HepG2 (cell line): ENCODE measurements around the gene ITCH. TPM values are rescaled to one million over a fixed set of nuclear protein-coding genes. Genes with fewer than 3 reads are reported as not detected.

Experiments used
- CREB1 ChIP-seq, 2 experiments: fragments of 450-650 bp in 1 of 2; IDR thresholded peaks; 2 replicates each; pipeline ENCODE4 v1.6.1; 2016 to 2017; ENCODE audit warnings: control low read depth in 1 of 2, mild to moderate bottlenecking in 1 of 2, missing compliant biosample characterization in 1 of 2, missing genetic modification characterization in 1 of 2
- GABPB1 ChIP-seq: IDR thresholded peaks from 2 replicates; pipeline ENCODE4 v1.6.1; 2016; ENCODE audit warnings: mild to moderate bottlenecking, missing genetic modification reagents, moderate library complexity, missing compliant biosample characterization
- HDAC2 ChIP-seq: sonication (generic); formaldehyde crosslinking; IDR thresholded peaks from 2 replicates; pipeline ENCODE4 v1.4.0; 2020; ENCODE audit warnings: missing genetic modification reagents
- KIAA2018 ChIP-seq: sonication (generic); formaldehyde crosslinking; IDR thresholded peaks from 2 replicates; pipeline ENCODE4 v1.5.0; 2020; ENCODE audit warnings: mild to moderate bottlenecking, missing genetic modification reagents, borderline replicate concordance
- MIXL1 ChIP-seq: IDR thresholded peaks from 2 replicates; pipeline ENCODE4 v1.6.1; 2016
- PAX8 ChIP-seq: sonication (generic); formaldehyde crosslinking; IDR thresholded peaks from 2 replicates; pipeline ENCODE4 v1.8.0; 2022; ENCODE audit warnings: mild to moderate bottlenecking, missing genetic modification reagents, borderline replicate concordance
- PHF8 ChIP-seq: sonication (generic); formaldehyde crosslinking; IDR thresholded peaks from 2 replicates; pipeline ENCODE4 v1.5.0; 2020; ENCODE audit warnings: missing genetic modification reagents
- PITX1 ChIP-seq: sonication (generic); formaldehyde crosslinking; IDR thresholded peaks from 2 replicates; pipeline ENCODE4 v1.5.1; 2020; ENCODE audit warnings: mild to moderate bottlenecking, missing genetic modification reagents
- POLR2AphosphoS2 ChIP-seq: IDR thresholded peaks from 2 replicates; pipeline ENCODE4 v1.6.1; 2011; ENCODE audit warnings: low read depth, low read length, improper control_type of control experiment
- REPIN1 ChIP-seq: sonication (generic); formaldehyde crosslinking; IDR thresholded peaks from 2 replicates; pipeline ENCODE4 v1.8.0; 2022; ENCODE audit warnings: missing genetic modification reagents, low read depth, mild to moderate bottlenecking, borderline replicate concordance
- RXRB ChIP-seq: IDR thresholded peaks from 2 replicates; pipeline ENCODE4 v1.6.1; 2016; ENCODE audit warnings: borderline replicate concordance, missing genetic modification reagents, missing compliant biosample characterization
- SMC3 ChIP-seq: IDR thresholded peaks from 2 replicates; pipeline ENCODE4 v1.6.1; 2011; ENCODE audit warnings: low read length, improper control_type of control experiment
- ZBTB10 ChIP-seq: sonication (generic); formaldehyde crosslinking; IDR thresholded peaks from 2 replicates; pipeline ENCODE4 v1.4.0; 2020; ENCODE audit warnings: missing genetic modification reagents, borderline replicate concordance
- ZFP91 ChIP-seq: sonication (generic); formaldehyde crosslinking; IDR thresholded peaks from 2 replicates; pipeline ENCODE4 v1.9.0; 2022; ENCODE audit warnings: missing genetic modification reagents, mild to moderate bottlenecking, borderline replicate concordance
- ZNF205 ChIP-seq: IDR thresholded peaks from 2 replicates; pipeline ENCODE4 v1.6.1; 2018; ENCODE audit warnings: missing biosample characterization, missing genetic modification reagents
- ZNF274 ChIP-seq: sonication (generic); formaldehyde crosslinking; IDR thresholded peaks from 2 replicates; pipeline ENCODE4 v1.5.1; 2020; ENCODE audit warnings: mild to moderate bottlenecking, missing genetic modification reagents
- ZNF44 ChIP-seq: sonication (generic); formaldehyde crosslinking; IDR thresholded peaks from 2 replicates; pipeline ENCODE4 v1.5.1; 2020; ENCODE audit warnings: mild to moderate bottlenecking, missing genetic modification reagents
- polyA plus RNA-seq, 8 experiments: library from polyadenylated mRNA; depleted of rRNA in 3 of 8; stranded (reverse) in 7 of 8; unstranded in 1 of 8; fragments of >200 nt; fragmentation: Illumina TruSeq in 4 of 8; extraction: Trizol in 4 of 8; gene quantifications; 2 replicates each; pipeline versions ENCODE4 v1.2.1 to v1.2.3, GENCODE V29; 2011 to 2016; ENCODE audit warnings: low read depth in 4 of 8, missing spikeins in 1 of 8, mixed read lengths in 1 of 8; ENCODE audit not compliant: insufficient read depth in 1 of 8
- total RNA-seq, 5 experiments: library from RNA; depleted of rRNA; stranded (reverse); fragments of >200 nt; fragmentation: Illumina TruSeq; extraction: Trizol; gene quantifications; 2 replicates each; pipeline ENCODE4 v1.2.3, GENCODE V29; 2016; ENCODE audit warnings: low read depth in 1 of 5

Gene ITCH
- total and polyA plus RNA-seq, 2 of the 13 experiments (the other 11 are each of a cell fraction or from before 2014, with no cell fraction given) = 20.5 to 112 TPM

- TF ChIP-seq SMC3 = peak; percentile 93
- TF ChIP-seq ZNF44 = no peak
- TF ChIP-seq GABPB1 = 0 out of 2 replicates have a peak, but pooled peaks have one; percentile 15
- TF ChIP-seq MIXL1 (CRISPR knock-in tag) = 0 out of 2 replicates have a peak, but pooled peaks have one; percentile 16
- no peak for TF ChIP-seq CREB1 (IDR thresholded peaks at IDR 0.05)
- no peak for TF ChIP-seq CREB1 (CRISPR knock-in tag; IDR thresholded peaks at IDR 0.05)
- TF ChIP-seq PHF8 = peak; percentile 50
- peak; percentile 40 for TF ChIP-seq ZFP91 (CRISPR knock-in tag)
- no peak for TF ChIP-seq PAX8
- peak; percentile 41; the same call in 1 of the 2 replicates for TF ChIP-seq PITX1 (CRISPR knock-in tag)
- peak; percentile 62; the same call in 1 of the 2 replicates for TF ChIP-seq ZNF274 (CRISPR knock-in tag)
- TF ChIP-seq ZNF205 (CRISPR knock-in tag) = 0 out of 2 replicates have a peak, but pooled peaks have one; percentile 66
- peak; percentile 58; the same call in 1 of the 2 replicates for TF ChIP-seq REPIN1 (CRISPR knock-in tag)
- no peak for TF ChIP-seq ZBTB10 (CRISPR knock-in tag)
- peak; percentile 85 for TF ChIP-seq RXRB (CRISPR knock-in tag)
- TF ChIP-seq KIAA2018 = no peak
- TF ChIP-seq HDAC2 = peak; percentile 31; the same call in 1 of the 2 replicates
- no peak for TF ChIP-seq POLR2AphosphoS2
These were observed 175.6 kb downstream of the ITCH start (continued) for GRCh38 chr20:34538671-34539123.
